ENCODE measurements around the gene NR1I2.

DNA sequence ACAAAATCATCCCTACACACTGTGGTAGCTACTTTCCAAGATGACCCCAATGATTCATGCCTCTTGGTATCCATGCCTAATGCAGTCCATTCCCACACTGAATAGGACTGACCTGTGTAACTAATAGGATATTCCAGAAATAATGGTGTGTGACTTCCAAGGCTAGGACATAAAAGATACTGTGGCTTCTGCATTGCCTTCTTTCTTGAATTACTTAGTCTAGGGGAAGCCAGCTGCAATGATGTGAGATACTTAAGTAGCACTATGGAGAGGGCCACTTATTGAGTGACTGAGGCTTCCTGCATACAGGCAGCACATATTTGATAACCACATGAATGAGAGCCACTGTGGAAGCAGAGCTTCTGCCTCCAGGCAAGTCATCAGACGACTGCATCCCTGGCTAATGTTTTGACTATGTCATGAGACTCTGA is 50.1 kb downstream of the NR1I2 start:
- TF ChIP-seq, protein P1, sequence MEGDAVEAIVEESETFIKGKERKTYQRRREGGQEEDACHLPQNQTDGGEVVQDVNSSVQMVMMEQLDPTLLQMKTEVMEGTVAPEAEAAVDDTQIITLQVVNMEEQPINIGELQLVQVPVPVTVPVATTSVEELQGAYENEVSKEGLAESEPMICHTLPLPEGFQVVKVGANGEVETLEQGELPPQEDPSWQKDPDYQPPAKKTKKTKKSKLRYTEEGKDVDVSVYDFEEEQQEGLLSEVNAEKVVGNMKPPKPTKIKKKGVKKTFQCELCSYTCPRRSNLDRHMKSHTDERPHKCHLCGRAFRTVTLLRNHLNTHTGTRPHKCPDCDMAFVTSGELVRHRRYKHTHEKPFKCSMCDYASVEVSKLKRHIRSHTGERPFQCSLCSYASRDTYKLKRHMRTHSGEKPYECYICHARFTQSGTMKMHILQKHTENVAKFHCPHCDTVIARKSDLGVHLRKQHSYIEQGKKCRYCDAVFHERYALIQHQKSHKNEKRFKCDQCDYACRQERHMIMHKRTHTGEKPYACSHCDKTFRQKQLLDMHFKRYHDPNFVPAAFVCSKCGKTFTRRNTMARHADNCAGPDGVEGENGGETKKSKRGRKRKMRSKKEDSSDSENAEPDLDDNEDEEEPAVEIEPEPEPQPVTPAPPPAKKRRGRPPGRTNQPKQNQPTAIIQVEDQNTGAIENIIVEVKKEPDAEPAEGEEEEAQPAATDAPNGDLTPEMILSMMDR (IDR thresholded peaks at IDR 0.05): no peak
- TF ChIP-seq EZH2 (IDR thresholded peaks at IDR 0.05; ENCODE audit: borderline replicate concordance, insufficient read depth, low read depth, low read length, poor library complexity, severe bottlenecking): no peak

All from B cell (primary cell).